OCI-LY3 (cell line): ENCODE measurements around the gene AHDC1.
A peak's percentile ranks its signal among the peaks of the same experiment; 100 is the strongest.

Experiments used
- H2AFZ ChIP-seq: fragments of 200-600, 300-600 bp; shearing (Covaris generic); 2 replicates; pipeline ENCODE4 v1.6.0; 2014; ENCODE audit warnings: antibody characterized with exemption, low read depth, low read length
- H3K27ac ChIP-seq: fragments of 200-600, 300-600 bp; sonication (generic); 2 replicates; pipeline ENCODE4 v1.5.1; 2014; ENCODE audit warnings: mild to moderate bottlenecking, low read length, moderate library complexity, mixed read lengths
- H3K27me3 ChIP-seq: fragments of 200-600, 300-600 bp; sonication (generic); 2 replicates; pipeline ENCODE4 v1.6.1; 2014; ENCODE audit warnings: low read depth, low read length, mixed read lengths
- H3K36me3 ChIP-seq: fragments of 200-600, 300-600 bp; sonication (generic); replicated peaks from 2 replicates; pipeline ENCODE3; 2014; ENCODE audit warnings: low read depth, low read length, mixed read lengths
- H3K4me1 ChIP-seq: fragments of 300-600, 200-600 bp; sonication (generic); 2 replicates; pipeline ENCODE4 v1.6.1; 2014; ENCODE audit warnings: low read length, mixed read lengths
- H3K4me2 ChIP-seq: fragments of 200-600, 300-600 bp; sonication (generic); 2 replicates; pipeline ENCODE4 v1.6.1; 2014; ENCODE audit warnings: low read length, mixed read lengths
- H3K4me3 ChIP-seq: fragments of 300-600, 200-600 bp; sonication (generic); 2 replicates; pipeline ENCODE4 v1.5.1; 2014; ENCODE audit warnings: antibody characterized with exemption, mild to moderate bottlenecking, low read length, moderate library complexity
- H3K79me2 ChIP-seq: fragments of 300-600, 200-600 bp; shearing (Covaris generic); 2 replicates; pipeline ENCODE4 v1.6.1; 2014; ENCODE audit warnings: mild to moderate bottlenecking, low read length, mixed read lengths
- H3K9ac ChIP-seq: fragments of 300-600, 200-600 bp; shearing (Covaris generic); 2 replicates; pipeline ENCODE4 v1.6.0; 2014; ENCODE audit warnings: mild to moderate bottlenecking, low read length, moderate library complexity
- H3K9me3 ChIP-seq: fragments of 200-600, 300-600 bp; shearing (Covaris generic); 2 replicates; pipeline ENCODE4 v1.6.1; 2014; ENCODE audit warnings: low read length, mixed read lengths; ENCODE audit not compliant: insufficient read depth
- H4K20me1 ChIP-seq: fragments of 200-600, 300-600 bp; sonication (generic); 2 replicates; pipeline ENCODE4 v1.6.1; 2016; ENCODE audit warnings: low read length, mixed read lengths; ENCODE audit not compliant: insufficient read depth
- CTCF ChIP-seq: fragments of 200-600, 300-600 bp; sonication (generic); IDR thresholded peaks from 2 replicates; pipeline ENCODE4 v1.5.1; 2014; ENCODE audit warnings: antibody characterized with exemption, low read length, low read depth
- EZH2phosphoT487 ChIP-seq: fragments of 200-600 bp; shearing (Covaris generic); IDR thresholded peaks from 2 replicates; pipeline ENCODE4 v1.6.1; 2018; ENCODE audit warnings: antibody characterized with exemption, mixed run types, low read depth

Gene AHDC1, protein sequence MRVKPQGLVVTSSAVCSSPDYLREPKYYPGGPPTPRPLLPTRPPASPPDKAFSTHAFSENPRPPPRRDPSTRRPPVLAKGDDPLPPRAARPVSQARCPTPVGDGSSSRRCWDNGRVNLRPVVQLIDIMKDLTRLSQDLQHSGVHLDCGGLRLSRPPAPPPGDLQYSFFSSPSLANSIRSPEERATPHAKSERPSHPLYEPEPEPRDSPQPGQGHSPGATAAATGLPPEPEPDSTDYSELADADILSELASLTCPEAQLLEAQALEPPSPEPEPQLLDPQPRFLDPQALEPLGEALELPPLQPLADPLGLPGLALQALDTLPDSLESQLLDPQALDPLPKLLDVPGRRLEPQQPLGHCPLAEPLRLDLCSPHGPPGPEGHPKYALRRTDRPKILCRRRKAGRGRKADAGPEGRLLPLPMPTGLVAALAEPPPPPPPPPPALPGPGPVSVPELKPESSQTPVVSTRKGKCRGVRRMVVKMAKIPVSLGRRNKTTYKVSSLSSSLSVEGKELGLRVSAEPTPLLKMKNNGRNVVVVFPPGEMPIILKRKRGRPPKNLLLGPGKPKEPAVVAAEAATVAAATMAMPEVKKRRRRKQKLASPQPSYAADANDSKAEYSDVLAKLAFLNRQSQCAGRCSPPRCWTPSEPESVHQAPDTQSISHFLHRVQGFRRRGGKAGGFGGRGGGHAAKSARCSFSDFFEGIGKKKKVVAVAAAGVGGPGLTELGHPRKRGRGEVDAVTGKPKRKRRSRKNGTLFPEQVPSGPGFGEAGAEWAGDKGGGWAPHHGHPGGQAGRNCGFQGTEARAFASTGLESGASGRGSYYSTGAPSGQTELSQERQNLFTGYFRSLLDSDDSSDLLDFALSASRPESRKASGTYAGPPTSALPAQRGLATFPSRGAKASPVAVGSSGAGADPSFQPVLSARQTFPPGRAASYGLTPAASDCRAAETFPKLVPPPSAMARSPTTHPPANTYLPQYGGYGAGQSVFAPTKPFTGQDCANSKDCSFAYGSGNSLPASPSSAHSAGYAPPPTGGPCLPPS (N-terminal part only)

DNA sequence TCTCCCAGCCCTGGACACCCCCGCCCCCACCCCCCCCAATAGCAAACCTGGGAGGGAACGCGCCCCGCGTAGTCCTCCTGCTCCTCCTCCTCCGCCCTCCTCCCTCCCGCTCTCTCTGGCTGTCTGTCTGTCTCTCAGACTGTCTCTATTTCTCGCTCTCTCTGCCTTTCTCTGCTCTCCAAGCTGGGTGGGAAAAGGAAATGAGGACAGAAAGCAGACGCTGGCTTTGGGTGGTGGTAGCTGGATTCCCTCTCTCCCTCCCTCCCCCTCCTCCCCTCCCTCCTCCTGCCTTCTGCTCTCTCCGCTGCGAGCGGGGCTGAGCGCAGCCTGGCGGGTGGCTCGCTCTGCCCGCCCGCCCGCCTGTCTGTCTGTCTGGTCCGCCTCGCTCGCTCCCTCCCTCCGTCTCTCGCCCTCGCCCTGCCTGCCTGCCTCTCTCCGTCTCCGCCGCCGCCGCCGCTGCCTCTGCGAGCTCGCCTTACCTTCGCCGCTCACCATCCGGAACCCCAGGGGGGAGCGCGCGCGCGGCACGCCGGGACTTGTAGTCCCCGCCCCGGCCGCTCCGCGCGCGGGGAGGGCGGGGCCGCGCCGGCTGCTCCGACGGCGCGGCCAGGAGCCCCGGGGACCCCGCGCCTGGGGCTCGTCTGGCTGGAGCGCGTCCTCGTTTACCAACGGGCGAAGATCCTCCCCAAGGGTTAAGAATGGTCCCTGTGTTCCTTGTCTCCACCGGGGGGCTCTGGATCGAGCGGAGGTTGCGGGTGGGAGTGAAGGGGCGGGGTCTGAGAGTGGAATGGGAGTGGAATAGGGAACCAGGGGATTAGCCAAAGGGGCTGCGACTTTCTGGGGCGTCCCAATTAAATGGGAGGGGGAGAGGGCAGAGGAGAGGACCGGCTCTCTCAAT is at the start of gene AHDC1:
TSS of gene AHDC1 (minus strand) at position 464 of the 898 bp plus-strand sequence. CDS start 52,029 bp downstream, outside the sequence.
- 0 out of 2 replicates have a peak within 1 kb of the TSS, but pooled peaks have one; percentile 70 for H2AFZ ChIP-seq
- peaks cover 7% of the 10 kb centered on the region; the same call in 1 of the 2 replicates for H3K27me3 ChIP-seq
- H3K9me3 ChIP-seq, result no peaks in the 10 kb centered on the region
- peaks cover 17% of the 10 kb centered on the region for H3K4me1 ChIP-seq
- H3K27ac ChIP-seq, result no peak within 1 kb of the TSS
- H4K20me1 ChIP-seq, result no peaks in the 10 kb centered on the region
- TF ChIP-seq EZH2phosphoT487 (no peak), CTCF (no peak)
- H3K79me2 ChIP-seq, result no peaks in the 10 kb centered on the region
- peak within 1 kb of the TSS; percentile 95 for H3K4me3 ChIP-seq
- no peaks in the 10 kb centered on the region for H3K36me3 ChIP-seq
- H3K4me2 ChIP-seq, result peak within 1 kb of the TSS; percentile 74
- peak within 1 kb of the TSS; percentile 63 for H3K9ac ChIP-seq

- no peak overlapping the region for H2AFZ ChIP-seq
- no peak overlapping the region for H3K27ac ChIP-seq
- peaks cover 14% of the 10 kb centered on the region for H3K4me1 ChIP-seq
- no peaks in the 10 kb centered on the region for H4K20me1 ChIP-seq
- H3K4me3 ChIP-seq, result no peak overlapping the region
- no peaks in the 10 kb centered on the region for H3K9me3 ChIP-seq
- H3K9ac ChIP-seq, result no peak overlapping the region
- TF ChIP-seq EZH2phosphoT487 (no peak), CTCF (no peak)
- no peaks in the 10 kb centered on the region for H3K36me3 ChIP-seq
- H3K79me2 ChIP-seq, result no peaks in the 10 kb centered on the region
- no peaks in the 10 kb centered on the region for H3K27me3 ChIP-seq
- H3K4me2 ChIP-seq, result no peak overlapping the region
These were observed 48.3 kb upstream of the AHDC1 start for GRCh38 chr1:27652111-27652864.

DNA sequence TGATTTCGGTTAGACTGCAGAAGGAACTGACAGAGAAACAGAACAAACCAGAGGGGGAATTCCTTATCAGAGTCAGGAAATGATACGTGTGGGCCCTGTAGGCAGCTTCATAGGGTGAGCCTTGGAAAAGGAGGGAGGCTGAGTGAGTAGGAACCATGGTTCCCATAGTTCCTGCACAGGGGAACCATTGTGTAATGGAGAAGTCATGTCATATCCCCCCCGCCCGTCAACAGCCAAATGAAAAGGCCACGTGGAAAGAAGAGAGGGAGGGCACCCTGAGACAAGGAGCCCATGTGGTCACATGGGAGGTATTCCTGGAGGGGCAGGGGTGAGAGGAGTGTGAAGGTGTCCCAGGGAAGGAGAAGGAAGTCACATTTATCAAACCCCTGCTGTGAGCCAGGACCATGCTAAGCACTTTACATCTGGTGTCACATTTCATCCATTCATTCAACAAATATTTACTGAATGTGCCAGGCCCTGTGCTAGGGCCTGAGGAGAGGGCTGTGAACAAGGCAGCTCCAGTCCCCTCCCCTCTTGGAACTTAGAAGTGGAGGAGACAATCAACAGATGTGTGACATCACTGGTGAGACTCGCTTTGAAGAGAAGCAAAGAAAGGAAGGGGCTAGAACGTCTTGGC is 46.7 kb upstream of the AHDC1 start:
- Histone ChIP-seq H3K9ac (no peak overlapping the region), H3K27ac (no peak overlapping the region), H2AFZ (no peak overlapping the region; the same call in 1 of the 2 replicates), H3K36me3 (no peaks in the 10 kb centered on the region), H3K4me3 (no peak overlapping the region), H3K4me1 (peaks cover 10% of the 10 kb centered on the region; the same call in 1 of the 2 replicates), H3K79me2 (no peaks in the 10 kb centered on the region), H4K20me1 (no peaks in the 10 kb centered on the region), H3K9me3 (no peaks in the 10 kb centered on the region), H3K4me2 (no peak overlapping the region), H3K27me3 (no peaks in the 10 kb centered on the region)
- no peak for TF ChIP-seq EZH2phosphoT487
- TF ChIP-seq CTCF, result no peak
